Measurements from ENCODE around the gene DECR2.
"Not testable (repeated sequence)": the region's sequence is repeated elsewhere in the genome, so short reads cannot be mapped to it uniquely, and the experiment has no call there.

Gene DECR2

DNA sequence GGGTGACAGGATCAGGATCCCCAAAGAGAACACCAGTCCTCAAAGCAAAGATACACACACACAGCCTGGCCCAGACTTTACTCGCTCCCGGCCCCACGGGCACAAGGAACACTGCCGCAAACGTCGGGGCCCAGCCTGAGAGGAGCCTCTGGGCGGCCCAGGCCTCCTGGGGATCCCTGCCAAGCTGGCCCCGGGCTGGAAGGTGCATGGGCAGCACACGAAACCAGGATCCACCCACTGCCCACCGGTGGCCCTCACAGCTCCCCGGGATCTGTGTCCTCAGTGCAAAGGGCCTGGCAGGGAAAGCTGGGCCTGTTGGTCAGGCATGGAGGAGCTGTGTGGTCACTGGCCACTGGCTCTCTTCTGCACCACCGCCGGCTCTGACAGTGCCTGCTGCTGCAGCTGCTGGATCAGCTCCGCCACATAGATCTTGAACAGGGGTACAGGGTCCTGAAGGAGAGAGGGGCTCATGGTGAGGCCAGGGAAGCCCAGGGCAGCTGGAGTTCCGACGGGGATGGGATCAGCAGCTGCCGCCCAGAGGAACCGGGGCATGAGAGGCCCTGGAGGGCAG is 34.3 kb upstream of the DECR2 start:
- no peak for DNase-seq

DNA sequence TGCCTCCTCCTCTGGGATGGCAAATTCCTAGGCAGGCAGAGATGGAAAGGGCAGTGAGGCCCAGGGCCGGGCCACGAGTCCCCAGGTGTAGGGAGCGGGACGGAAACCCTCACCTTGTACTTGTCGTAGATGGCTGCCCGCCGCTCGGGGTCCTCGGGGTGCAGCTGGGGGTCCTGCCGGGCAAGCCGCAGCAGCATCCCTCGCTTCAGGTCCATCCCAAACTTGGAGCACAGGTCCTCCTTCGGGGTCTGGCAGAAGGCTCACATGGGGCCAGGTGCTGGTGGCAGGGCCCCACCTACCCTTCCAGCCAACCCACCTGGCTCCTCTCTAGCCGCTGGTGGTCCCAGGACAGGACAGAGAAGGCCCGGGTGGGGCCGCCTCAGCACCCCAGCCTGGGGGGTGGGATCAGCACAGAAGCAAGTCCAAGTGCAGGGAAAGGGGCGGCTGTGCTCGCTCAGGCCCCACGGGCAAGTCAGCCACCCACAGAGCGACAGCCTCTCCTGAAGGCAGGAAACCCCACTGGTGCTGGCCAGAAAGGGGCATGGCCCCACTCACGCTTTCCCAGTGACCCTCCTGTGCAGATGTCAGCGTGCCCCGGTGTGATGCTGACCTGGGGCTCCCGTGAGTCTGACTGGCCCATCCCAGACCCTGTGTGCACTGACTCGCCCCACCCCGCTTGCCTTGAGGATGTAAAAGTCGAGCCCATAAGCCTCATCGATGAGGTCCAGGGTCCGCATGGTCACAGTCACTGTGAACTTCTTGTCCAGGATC is 33.1 kb upstream of the DECR2 start:
- DNase-seq: no peak

DNA sequence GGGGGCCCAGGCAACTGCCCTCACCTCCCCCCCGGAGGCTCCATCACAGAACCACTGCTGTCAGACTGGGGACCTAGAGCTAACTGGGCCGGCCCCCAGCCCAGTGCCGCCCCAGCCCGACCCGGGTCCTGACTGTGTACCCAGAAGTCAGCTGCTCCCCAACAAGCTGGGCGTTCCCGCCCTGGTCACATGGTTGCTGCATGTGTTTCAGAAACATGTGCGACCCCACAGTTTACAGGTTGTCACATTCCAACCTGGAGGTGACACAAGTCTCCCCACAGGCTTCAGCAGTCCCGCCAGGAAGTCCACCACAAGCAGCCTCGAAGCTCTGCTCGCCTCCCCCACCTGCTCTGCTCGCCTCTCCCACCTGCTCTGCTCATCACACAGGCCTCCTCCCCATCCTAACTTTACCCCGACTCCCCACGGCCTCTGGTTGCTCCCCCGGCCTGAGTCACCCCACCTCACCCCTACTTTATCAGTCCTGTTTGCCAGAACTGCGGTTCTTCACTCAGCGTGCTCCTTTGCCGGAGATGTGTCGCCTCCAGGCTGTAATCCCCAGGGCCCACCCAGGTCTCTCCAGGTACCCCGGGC is 32.3 kb upstream of the DECR2 start:
- no peak for DNase-seq

DNA sequence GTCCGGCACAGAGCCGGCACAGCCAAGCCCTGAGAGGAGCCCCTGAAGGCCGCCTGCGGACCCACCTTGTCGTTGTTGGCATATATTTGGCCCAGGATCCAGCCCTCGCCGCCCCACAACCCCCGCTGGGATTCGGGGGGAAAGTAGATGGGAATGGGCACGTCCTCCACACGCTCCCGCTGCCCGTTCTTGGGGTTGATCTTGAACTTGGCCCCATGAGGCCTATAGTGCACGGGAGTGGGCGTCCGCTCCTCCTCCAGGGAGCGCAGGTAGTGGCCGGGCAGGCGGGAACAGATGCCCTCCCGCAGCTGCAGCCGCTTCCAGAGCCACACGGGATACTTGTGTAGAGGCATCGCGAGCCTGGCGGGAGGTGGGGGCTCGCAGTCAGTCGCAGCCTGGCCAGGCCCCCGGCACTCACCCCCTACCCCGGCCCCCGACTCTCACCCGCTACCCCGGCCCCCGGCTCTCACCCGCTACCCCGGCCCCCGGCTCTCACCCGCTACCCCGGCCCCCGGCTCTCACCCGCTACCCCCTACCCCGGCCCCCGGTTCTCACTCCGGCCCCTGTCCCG is 31.7 kb upstream of the DECR2 start:
- no peak for DNase-seq

DNA sequence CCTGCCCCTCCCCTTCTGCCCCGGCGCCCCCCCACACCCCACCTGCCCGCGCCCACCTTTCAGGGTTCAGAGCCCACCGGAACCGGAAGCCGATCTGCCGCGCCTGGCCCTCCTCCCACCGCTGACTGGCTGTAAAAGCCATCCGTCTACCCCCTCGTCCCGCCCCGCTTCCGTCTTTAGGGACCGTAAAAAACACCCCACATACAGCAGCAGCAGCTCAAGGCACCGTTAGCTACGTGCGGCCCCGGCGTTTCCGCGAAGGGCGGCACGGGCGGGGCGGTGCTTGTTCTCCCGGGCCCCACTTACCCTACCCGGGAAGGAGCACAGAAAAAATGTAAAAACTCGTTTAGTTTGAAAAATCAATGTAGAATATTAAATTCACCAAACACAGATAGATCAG is 31.2 kb upstream of the DECR2 start, which contains the start of gene MRPL28:
Gene MRPL28 (minus strand): TSS at position 96 of the 400 bp plus-strand sequence. CDS start 320 bp downstream, outside the sequence.
- DNase-seq: peak; percentile 88 to 91

DNA sequence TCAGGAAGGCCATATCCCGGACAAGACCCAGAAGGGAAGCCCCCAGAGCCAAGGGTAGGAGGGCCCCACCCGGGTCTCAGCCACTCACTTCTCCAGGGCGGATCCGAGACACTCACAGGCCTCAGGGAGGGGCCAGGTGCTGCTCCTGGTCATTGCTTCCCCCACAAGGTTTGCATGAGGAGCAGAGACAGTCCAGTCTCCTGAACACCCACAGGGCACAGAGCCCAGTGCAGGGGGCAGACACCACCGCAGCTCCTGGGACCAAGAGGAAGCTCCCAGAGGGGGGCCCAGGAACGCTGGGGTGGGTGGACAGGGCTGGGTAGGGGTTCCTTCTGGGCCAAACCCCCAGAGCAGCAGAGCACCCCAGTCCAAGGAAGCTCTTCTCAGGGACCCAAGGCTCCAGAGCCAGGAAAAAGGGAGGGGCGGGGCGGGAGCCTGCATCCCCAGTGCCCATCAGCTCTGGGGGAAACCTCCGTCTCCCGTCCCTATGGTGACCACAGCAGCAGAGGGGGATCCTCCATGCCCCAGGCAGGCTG is 30.6 kb upstream of the DECR2 start:
- no peak for DNase-seq

DNA sequence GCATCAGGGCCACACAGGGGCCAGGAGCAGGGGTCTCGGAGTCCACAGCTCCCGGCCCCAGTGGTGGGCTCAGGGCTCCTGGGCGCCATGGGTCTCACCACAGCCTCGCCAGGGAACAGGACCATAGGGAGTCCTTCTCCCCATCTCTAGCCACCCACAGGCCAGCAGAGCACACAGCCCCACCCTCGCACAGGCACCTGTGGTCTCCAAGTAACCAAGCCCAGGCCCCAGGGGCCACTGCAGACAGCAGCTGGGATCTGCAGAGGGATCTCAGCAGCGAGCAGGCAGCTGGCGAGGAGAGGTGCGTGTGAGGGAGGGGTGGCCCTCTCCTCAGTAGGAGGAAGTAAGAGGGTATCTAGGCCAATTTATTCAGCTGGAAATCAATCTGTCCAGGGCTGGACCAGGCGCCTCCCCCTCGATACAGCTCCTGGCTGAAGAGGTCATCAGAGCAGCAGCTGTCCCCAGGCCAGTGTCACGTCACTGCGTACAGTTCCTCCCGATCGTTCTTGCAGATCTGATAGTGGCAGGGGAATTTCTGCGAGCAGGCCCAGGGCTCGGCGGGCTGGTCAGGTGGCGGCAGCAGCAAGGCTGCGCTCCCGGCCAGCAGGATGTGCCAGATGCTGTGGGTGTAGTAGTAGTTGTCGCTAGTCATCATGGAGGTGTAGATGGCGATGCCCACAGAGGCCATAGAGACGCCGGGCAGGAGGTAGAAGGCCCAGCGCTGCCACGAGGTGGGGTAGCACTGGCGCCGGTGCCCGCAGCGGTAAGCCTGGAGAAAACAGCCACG is 30.0 kb upstream of the DECR2 start:
- DNase-seq: no peak

DNA sequence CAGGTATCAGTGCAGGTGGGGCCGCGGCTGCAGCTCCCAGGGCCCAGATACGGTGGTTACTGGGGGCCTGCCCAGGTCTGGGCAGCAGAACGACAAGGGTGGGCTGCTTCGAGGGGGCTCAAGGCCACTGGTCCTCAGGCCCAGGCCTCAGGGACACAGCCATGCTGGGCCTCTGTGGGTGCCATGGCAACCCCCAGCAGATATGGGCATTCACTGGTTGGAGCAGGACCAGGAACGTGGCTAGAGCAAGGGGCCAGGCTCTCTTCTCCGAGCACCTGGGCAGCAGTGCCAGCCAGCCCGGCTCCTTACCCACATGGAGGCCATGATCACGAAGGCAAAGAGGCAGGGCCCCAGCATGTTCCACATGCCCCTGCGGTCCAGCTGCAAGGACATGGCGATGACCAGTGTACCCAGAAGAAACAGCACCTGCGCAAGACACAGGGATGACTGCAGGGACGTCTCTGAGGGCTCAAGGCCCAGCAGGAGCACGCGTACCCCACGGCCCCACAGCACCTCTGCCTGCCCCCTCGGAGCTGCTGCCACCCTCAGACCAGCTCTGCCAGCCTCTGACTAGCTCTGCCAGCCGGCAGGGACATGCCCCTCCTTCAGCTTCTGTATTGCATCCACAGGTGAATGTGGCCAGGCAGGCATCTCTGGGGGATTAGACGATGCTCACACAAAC is 29.2 kb upstream of the DECR2 start:
- no peak for DNase-seq

DNA sequence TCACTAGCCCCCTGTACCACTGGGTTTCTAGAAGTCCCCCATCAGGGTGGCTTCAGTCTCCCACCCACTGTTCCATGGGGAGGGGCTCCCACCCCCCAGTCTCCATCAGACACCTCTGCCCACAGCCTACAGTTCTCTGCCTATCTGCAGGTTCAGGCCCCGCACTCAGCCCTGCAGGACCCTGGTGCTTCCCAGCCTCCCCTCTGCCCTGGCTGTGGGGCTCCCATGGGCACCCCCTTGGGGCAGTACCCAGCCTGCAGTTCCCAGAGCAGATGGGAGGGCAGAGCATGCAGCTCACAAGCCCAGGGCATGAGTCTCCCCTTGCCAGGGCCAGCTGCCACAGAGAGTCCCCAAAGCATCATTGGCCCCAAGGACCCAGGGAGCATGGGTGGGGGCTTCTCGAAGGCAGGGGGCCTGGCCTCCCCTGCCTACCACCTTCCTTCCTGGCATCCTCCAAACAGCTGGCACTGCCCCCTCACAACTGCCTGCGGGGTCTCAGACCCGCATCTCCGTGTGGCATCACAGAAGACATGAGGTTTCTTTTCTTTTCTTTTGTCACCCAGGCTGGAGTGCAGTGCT is 28.6 kb upstream of the DECR2 start:
- no peak for DNase-seq

DNA sequence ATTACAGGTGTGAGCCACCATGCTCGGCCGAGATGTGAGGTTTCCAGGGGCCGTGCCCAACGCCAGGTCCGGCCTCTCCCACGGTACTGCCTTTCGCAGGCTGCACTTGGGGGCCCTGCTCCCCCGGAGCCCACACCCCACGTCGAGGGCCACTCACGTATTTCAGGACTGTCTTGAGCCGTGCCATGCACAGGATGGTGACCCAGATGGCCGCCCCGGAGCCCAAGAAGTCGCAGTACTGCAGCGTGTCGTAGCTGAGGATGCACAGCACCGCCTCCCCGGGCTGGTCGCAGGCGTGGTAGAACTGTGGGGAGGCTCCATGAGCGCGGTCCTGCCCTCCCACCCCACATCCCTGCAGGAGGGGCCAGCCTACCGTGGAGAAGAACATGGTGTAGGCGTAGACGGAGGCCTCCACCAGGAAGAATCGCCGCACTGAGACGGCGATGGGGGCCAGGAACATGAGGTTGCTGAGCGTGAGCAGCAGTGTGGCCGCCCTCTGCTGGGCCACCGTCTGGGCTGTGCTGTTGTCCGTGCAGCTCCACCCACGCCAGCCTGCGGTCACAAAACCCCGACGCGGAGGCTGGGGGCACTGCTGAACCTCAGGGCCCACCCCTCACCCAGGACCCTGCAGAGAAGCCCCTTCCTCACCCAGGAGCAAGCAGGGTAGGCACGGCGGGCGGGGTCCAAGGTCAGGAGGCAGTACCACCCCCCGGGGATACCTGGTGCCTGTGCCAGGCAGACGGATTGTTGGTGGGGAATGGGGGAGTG is 27.7 kb upstream of the DECR2 start:
- DNase-seq: no peak

DNA sequence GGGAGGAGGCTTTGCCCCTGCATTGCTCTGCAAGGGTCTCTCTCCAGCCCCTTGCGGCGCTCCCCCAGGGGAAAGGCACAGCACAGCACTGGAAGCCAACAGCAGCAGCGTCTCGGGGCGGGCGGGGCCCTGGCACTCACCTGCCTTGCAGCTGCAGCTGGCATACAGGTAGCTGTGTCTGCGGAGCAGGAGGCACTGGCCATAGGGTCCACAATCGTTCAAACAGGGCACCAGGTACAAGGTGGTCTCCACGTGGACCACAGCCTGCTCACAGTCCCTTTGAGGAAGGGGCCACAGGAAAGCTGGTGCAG is 27.1 kb upstream of the DECR2 start:
- no peak for DNase-seq

DNA sequence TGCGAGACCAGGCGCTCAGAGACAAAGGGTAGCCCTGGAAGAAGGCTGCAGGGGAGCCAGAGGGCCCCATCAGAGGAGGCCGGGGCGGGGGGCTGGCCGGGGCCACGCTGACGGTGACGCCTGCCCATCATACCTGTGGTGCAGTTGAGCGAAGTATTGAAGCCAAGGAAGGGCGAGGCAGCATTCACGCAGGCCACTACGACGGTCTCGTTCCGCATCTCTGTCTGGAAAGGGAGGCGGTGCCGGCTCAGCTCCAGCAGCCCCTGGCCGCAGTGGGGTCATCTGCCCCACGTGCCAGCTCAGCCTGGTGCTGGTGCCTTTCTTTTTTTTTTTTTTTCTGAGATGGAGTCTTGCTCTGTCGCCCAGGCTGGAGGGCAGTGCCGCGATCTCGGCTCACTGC is 26.5 kb upstream of the DECR2 start:
- no peak for DNase-seq

DNA sequence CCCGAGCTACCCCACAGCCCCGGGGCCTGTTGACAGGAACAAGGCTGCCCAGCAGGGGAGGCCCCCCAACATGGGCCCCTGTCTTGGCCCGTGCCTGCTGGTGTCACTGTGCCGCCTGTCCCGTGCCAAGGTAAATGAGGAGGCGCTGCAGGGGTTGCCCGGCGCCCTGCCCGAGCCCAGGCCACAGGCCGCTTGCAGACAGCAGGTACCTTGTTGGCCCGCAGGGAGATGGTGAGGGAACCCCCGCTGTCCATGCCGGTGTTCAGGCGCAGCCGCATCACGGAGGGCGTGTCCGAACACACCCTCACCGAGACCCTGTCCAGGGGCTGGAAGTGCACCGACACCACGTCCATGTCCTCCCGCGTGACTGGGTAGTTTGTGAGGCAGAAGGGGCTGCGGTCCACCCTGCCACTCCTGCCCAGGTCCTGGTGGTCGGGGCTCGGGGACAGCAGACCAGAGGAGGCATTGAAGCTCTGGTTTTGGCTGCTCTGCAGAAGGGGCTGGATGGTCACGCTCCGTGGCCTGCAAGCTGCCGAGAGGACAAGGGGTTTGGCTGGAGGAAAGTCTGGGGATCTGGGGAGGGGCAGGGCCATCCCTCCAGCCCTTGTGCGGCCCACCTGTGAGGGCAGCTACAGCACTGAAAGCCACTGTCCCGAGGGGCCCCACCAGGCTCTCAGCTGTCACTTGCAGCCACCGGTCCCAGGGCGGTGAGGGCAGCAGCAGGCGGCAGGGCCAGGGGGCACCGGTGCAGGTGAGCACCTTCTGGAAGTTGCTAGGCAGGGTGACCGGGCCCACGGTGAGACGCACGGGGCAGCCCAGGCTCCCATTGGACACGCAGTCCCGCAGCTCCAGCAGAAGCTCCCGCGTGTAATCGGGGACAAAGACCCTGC is 25.5 kb upstream of the DECR2 start:
- no peak for DNase-seq

DNA sequence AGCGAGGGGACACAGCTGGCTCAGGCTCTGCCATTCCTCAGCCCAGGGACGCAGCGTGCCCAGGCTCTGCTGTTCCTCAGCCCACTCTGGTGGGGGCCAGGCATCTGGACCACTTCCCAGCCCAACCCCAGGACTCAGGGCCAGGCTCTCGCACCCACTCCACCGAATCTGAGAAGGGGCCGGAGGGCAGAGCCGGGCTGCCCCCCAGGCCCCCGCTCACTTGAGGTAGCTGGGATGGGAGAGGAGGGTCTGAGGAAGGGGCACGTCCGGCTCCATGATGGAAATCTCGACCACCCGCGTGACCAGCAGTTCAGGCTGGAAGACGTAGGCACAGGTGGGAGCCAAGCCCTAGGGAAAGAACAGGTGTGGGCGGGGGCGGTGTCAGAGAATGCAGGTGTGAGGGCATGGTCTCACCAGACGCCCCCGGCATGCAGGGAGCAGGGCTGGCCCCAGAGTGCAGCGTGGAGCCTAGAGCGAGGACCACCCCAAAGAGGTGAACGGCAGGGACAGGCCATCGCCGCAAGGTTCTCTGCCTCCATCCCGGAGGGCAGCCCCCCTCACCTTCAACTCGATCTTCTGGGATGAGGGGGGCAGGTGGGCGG is 24.8 kb upstream of the DECR2 start:
- no peak for DNase-seq

DNA sequence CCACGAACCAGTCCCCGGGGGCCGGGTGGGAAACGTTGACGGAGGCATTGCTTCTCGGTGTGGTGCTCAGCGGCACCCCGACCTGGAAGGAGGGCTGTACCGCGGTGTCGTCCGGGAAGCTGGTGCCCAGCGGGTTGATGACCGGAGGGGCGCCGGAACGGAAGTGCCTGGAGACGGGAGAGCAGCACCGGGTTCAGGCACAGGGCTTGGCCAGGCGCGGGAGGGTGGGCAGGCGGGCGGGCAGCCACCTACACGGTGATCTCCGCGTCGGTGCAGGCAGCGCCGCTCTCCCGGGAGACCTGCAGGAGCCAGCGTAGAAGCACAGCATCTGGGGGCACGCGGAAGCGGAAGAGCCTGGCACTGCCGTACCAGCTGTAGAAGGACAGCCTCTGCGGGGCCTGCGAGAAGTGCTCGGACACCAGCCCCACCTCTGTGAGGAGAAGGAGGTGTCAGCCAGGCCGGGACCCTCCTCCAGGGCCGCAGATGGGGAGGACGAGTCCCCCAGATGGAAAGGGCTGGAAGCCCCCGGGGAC is 24.2 kb upstream of the DECR2 start:
- no peak for DNase-seq

DNA sequence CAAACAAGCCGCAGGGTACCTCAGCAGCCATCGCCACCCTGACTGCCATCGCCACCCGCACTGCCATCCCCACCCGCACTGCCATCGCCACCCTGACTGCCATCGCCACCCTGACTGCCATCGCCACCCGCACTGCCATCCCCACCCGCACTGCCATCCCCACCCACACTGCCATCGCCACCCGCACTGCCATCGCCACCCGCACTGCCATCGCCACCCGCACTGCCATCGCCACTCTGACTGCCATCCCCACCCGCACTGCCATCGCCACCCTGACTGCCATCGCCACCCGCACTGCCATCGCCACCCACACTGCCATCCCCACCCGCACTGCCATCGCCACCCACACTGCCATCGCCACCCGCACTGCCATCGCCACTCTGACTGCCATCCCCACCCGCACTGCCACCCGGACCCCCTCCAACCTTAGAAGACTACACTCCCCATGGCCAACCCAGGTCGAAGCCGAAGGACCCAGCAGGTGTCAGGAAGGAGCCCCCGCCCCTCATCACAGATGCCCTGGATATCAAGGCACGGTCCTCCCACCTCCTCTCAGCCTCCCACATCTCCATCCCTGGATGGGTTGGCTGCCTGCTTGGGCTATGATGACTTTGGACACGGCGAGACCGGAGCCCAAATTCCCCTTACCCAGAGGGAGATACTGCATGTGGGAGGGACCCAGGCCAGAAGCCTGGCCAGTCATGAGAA is 23.4 kb upstream of the DECR2 start:
- DNase-seq: not testable (repeated sequence)

DNA sequence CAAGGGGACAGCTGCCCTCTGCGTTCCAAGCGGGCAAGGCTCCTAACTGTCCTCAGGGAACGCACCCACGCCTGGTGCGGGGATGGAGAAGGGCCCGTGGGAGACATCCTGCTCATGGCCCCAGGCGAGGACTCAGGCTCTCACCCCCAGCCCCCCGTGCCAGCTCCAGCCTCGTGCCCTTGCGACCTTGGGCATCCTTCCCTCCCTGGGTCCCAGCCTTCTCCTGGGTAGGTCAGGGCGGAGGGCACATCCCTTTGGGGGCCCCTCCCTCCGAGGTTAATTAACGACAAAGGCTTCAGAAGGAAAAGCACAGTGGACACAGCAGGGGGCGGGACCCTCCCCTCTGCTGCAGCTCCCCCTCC is 22.9 kb upstream of the DECR2 start:
- no peak for DNase-seq

DNA sequence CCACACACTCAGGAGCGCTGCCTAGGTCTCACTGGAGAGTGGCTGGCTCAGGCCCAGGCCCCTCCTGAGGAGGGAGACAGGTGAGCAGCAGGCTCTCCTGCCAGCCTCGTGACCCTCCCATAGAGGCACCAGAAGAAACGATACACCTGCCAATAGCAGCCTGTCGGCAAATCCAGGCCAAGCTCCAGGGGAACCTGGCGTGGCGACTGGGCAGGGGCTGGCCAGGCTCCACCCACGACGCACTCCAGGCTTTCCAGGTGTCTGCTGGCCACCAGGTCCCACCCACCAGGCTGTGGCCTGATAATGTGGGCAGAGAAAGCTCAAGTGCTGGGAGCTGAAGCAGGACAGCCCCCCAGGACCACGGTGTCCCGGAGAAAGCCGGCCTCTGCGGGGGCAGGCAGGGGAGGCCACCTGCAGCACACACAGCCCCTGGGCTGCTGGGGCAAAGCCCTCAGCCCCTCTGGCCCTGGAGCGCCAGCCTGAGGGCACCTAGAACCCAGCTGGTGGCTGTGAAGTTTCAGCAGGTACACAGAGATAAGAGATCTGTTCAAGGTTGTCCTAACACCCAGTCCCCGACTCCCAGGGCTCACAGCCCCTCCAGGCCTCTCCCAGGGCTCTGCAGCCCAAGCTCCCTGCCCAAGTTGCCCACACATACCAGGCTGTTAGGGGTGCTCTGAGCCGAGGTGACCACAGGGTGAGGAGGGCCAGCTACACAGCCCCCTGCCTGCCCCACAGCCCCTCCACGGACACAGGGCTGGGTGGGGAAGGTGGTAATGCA is 22.3 kb upstream of the DECR2 start:
- no peak for DNase-seq

Data from AML-193 (cell line).